ENCODE measurements around the gene KIRREL1. TPM values are rescaled to one million over a fixed set of nuclear protein-coding genes. Genes with fewer than 3 reads are reported as not detected.

KIRREL1 gene
- total RNA-seq, 1 experiment from 2014 or later: 45.4 TPM

- peaks cover 28% of the 10 kb centered on the region for H3K4me1 Mint-ChIP-seq (ENCODE audit: low read depth, unreplicated experiment)
- BruUV-seq (replicated peaks): no TSS peak
- peak overlapping the region; percentile 99 for H3K4me3 Mint-ChIP-seq (ENCODE audit: unreplicated experiment)
- intact Hi-C loops (cut with micrococcal nuclease; ENCODE audit: unreplicated experiment): loop anchor here (1.0 kb wide), 5 partner anchors 29 to 133 kb away; no protein-coding TSS in a partner anchor
- peak; percentile 92 to 96 for TF ChIP-seq CTCF (IDR thresholded peaks at IDR 0.05; ENCODE audit: insufficient read depth in 1 of 2, low read depth in 1 of 2, low read length in 1 of 2, severe bottlenecking in 1 of 2, unreplicated experiment in 1 of 2)
- peak; percentile 68 to 75 for DNase-seq
- H3K9me3 ChIP-seq: no peaks in the 10 kb centered on the region
- POLR2A ChIA-PET: interaction anchor here (0.6 kb wide), 1 partner anchor 27 kb away, joined by 3 read pairs; no protein-coding TSS in a partner anchor
- no peaks in the 10 kb centered on the region for H3K27me3 Mint-ChIP-seq (ENCODE audit: insufficient read depth, unreplicated experiment)
- H3K9me3 Mint-ChIP-seq (ENCODE audit: unreplicated experiment): no peaks in the 10 kb centered on the region
- peaks cover 6% of the 10 kb centered on the region for H3K36me3 Mint-ChIP-seq (ENCODE audit: insufficient read depth, unreplicated experiment)
- H3K4me3 ChIP-seq (ENCODE audit: low read depth, low read length): no peak overlapping the region
- peaks cover 24% of the 10 kb centered on the region for H3K4me1 ChIP-seq
- H3K36me3 ChIP-seq (ENCODE audit: control insufficient read depth, insufficient read depth, low read length): no peaks in the 10 kb centered on the region
- CTCF ChIA-PET: interaction anchor here (0.5 to 4.0 kb wide), 21 partner anchors 10 to 132 kb away, joined by 3 to 63 read pairs (median 5); no protein-coding TSS in a partner anchor
- H3K27me3 ChIP-seq (replicated peaks; ENCODE audit: control insufficient read depth, insufficient read depth, low read length): no peaks in the 10 kb centered on the region
- peak overlapping the region; percentile 96 for H3K27ac Mint-ChIP-seq (ENCODE audit: unreplicated experiment)
Measured at GRCh38 chr1:157992031-157992832, 1.2 kb upstream of the KIRREL1 start.

- H3K9me3 ChIP-seq: no peaks in the 10 kb centered on the region
- TSS peak; percentile 69 for BruUV-seq (replicated peaks)
- H3K4me1 ChIP-seq: peaks cover 24% of the 10 kb centered on the region
- Mint-ChIP-seq H3K27me3 (ENCODE audit: insufficient read depth, unreplicated experiment) (no peaks in the 10 kb centered on the region), H3K4me1 (ENCODE audit: low read depth, unreplicated experiment) (peaks cover 28% of the 10 kb centered on the region), H3K4me3 (ENCODE audit: unreplicated experiment) (peak overlapping the region; percentile 99), H3K27ac (ENCODE audit: unreplicated experiment) (peak overlapping the region; percentile 96), H3K36me3 (ENCODE audit: insufficient read depth, unreplicated experiment) (peaks cover 6% of the 10 kb centered on the region), H3K9me3 (ENCODE audit: unreplicated experiment) (no peaks in the 10 kb centered on the region)
- no peak for DNase-seq
- intact Hi-C loops (cut with micrococcal nuclease; ENCODE audit: unreplicated experiment): loop anchor here (1.0 kb wide), 5 partner anchors 29 to 133 kb away; no protein-coding TSS in a partner anchor
- TF ChIP-seq CTCF (IDR thresholded peaks at IDR 0.05; ENCODE audit: insufficient read depth in 1 of 2, low read depth in 1 of 2, low read length in 1 of 2, severe bottlenecking in 1 of 2, unreplicated experiment in 1 of 2): no peak
- H3K36me3 ChIP-seq (ENCODE audit: control insufficient read depth, insufficient read depth, low read length): no peaks in the 10 kb centered on the region
- H3K4me3 ChIP-seq (ENCODE audit: low read depth, low read length): peak overlapping the region; percentile 80
- POLR2A ChIA-PET: no interaction called here
- H3K27me3 ChIP-seq (replicated peaks; ENCODE audit: control insufficient read depth, insufficient read depth, low read length): no peaks in the 10 kb centered on the region
- CTCF ChIA-PET: interaction anchor here (0.5 to 4.0 kb wide), 21 partner anchors 10 to 132 kb away, joined by 3 to 63 read pairs (median 5); no protein-coding TSS in a partner anchor
Measured at GRCh38 chr1:157992833-157993146, 655 bp upstream of the KIRREL1 start.

GRCh38 chr1:157993918-157994605, 617 bp downstream of the KIRREL1 start:
- H3K9me3 ChIP-seq: no peaks in the 10 kb centered on the region
- no peaks in the 10 kb centered on the region for H3K36me3 ChIP-seq (ENCODE audit: control insufficient read depth, insufficient read depth, low read length)
- no peaks in the 10 kb centered on the region for H3K9me3 Mint-ChIP-seq (ENCODE audit: unreplicated experiment)
- H3K27me3 Mint-ChIP-seq (ENCODE audit: insufficient read depth, unreplicated experiment): no peaks in the 10 kb centered on the region
- DNase-seq: no peak
- ChIA-PET CTCF (interaction anchor here (0.6 to 4.0 kb wide), 5 partner anchors 8 to 131 kb away, joined by 3 to 17 read pairs (median 4); no protein-coding TSS in a partner anchor), POLR2A (interaction anchor here (1.2 kb wide), 1 partner anchor 25 kb away, joined by 3 read pairs; no protein-coding TSS in a partner anchor)
- peak in 1 of 2 experiments; percentile 40 for TF ChIP-seq CTCF (IDR thresholded peaks at IDR 0.05; ENCODE audit: insufficient read depth in 1 of 2, low read depth in 1 of 2, low read length in 1 of 2, severe bottlenecking in 1 of 2, unreplicated experiment in 1 of 2)
- peak overlapping the region; percentile 46 for H3K27ac Mint-ChIP-seq (ENCODE audit: unreplicated experiment)
- peak overlapping the region; percentile 99 for H3K4me3 Mint-ChIP-seq (ENCODE audit: unreplicated experiment)
- BruUV-seq (replicated peaks): no TSS peak
- peaks cover 26% of the 10 kb centered on the region for H3K4me1 ChIP-seq
- peak overlapping the region; percentile 80 for H3K4me3 ChIP-seq (ENCODE audit: low read depth, low read length)
- peaks cover 28% of the 10 kb centered on the region for H3K4me1 Mint-ChIP-seq (ENCODE audit: low read depth, unreplicated experiment)
- H3K27me3 ChIP-seq (replicated peaks; ENCODE audit: control insufficient read depth, insufficient read depth, low read length): no peaks in the 10 kb centered on the region
- H3K36me3 Mint-ChIP-seq (ENCODE audit: insufficient read depth, unreplicated experiment): peaks cover 6% of the 10 kb centered on the region
- intact Hi-C loops (cut with micrococcal nuclease; ENCODE audit: unreplicated experiment): no loop called here
